Putamen (tissue), 1 donor: Measurements from ENCODE around the gene NHP2.

ENCODE experiments used
- DNase-seq: peaks from one replicate; pipeline ENCODE4 v3.0.0-alpha.2; 2016; ENCODE audit warnings: low spot score

NHP2 gene

GRCh38 chr5:178174456-178174855 lies 20.8 kb upstream of the NHP2 start:
- DNase-seq = no peak

- DNase-seq = no peak
Measured at GRCh38 chr5:178170455-178170854, 16.8 kb upstream of the NHP2 start.

GRCh38 chr5:178165581-178165980 lies 11.9 kb upstream of the NHP2 start:
- no peak for DNase-seq

GRCh38 chr5:178163772-178164735 lies 10.4 kb upstream of the NHP2 start:
- peak; percentile 58 for DNase-seq

- no peak for DNase-seq
Measured at GRCh38 chr5:178162481-178162880, 8.8 kb upstream of the NHP2 start.

- DNase-seq = no peak
Measured at GRCh38 chr5:178160176-178160575, 6.5 kb upstream of the NHP2 start.

- no peak for DNase-seq
Measured at GRCh38 chr5:178155065-178155464, 1.4 kb upstream of the NHP2 start.

GRCh38 chr5:178152491-178153444 lies 917 bp downstream of the NHP2 start:
- DNase-seq = no peak

- DNase-seq = no peak
Measured at GRCh38 chr5:178150977-178151734, 2.5 kb downstream of the NHP2 start.

GRCh38 chr5:178149199-178149932 lies 4.3 kb downstream of the NHP2 start:
- peak; percentile 43 for DNase-seq

GRCh38 chr5:178147406-178147805 lies 6.3 kb downstream of the NHP2 start:
- DNase-seq = no peak

GRCh38 chr5:178145965-178146820 lies 7.5 kb downstream of the NHP2 start:
- DNase-seq = peak; percentile 34

- DNase-seq = no peak
Measured at GRCh38 chr5:178143901-178144300, 9.8 kb downstream of the NHP2 start.

GRCh38 chr5:178143246-178143645 lies 10.4 kb downstream of the NHP2 start:
- DNase-seq = no peak

- no peak for DNase-seq
Measured at GRCh38 chr5:178142642-178143041, 11.0 kb downstream of the NHP2 start.

GRCh38 chr5:178141550-178141949 lies 12.1 kb downstream of the NHP2 start:
- no peak for DNase-seq

- DNase-seq = no peak
Measured at GRCh38 chr5:178137991-178138390, 15.7 kb downstream of the NHP2 start.

- no peak for DNase-seq
Measured at GRCh38 chr5:178136990-178137389, 16.7 kb downstream of the NHP2 start.

- no peak for DNase-seq
Measured at GRCh38 chr5:178131446-178131996, 22.2 kb downstream of the NHP2 start.
